ENCODE data around the gene PRR3. TPM values are rescaled to one million over a fixed set of nuclear protein-coding genes. Genes with fewer than 3 reads are reported as not detected.

PRR3 gene
- total RNA-seq, 1 donor from 2014 or later = 41.4 TPM

GRCh38 chr6:30562470-30563425, 5.7 kb downstream of the PRR3 start:
- no peak for DNase-seq (ENCODE audit: low read depth, low spot score)
- peaks cover 8% of the 10 kb centered on the region for H3K4me1 Mint-ChIP-seq
- H3K27ac Mint-ChIP-seq (ENCODE audit: unreplicated experiment) = no peak overlapping the region
- peaks cover 13% of the 10 kb centered on the region for H3K36me3 Mint-ChIP-seq (ENCODE audit: low read depth)
- TF ChIP-seq, protein P1, sequence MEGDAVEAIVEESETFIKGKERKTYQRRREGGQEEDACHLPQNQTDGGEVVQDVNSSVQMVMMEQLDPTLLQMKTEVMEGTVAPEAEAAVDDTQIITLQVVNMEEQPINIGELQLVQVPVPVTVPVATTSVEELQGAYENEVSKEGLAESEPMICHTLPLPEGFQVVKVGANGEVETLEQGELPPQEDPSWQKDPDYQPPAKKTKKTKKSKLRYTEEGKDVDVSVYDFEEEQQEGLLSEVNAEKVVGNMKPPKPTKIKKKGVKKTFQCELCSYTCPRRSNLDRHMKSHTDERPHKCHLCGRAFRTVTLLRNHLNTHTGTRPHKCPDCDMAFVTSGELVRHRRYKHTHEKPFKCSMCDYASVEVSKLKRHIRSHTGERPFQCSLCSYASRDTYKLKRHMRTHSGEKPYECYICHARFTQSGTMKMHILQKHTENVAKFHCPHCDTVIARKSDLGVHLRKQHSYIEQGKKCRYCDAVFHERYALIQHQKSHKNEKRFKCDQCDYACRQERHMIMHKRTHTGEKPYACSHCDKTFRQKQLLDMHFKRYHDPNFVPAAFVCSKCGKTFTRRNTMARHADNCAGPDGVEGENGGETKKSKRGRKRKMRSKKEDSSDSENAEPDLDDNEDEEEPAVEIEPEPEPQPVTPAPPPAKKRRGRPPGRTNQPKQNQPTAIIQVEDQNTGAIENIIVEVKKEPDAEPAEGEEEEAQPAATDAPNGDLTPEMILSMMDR (conservative IDR thresholded peaks at IDR 0.05) = no peak
- H3K9me3 Mint-ChIP-seq = no peaks in the 10 kb centered on the region
- H3K4me3 Mint-ChIP-seq = peak overlapping the region; percentile 47
- peaks cover 3% of the 10 kb centered on the region for H3K27me3 Mint-ChIP-seq (ENCODE audit: low read depth)

- H3K36me3 Mint-ChIP-seq (ENCODE audit: low read depth) = peaks cover 13% of the 10 kb centered on the region
- no peaks in the 10 kb centered on the region for H3K9me3 Mint-ChIP-seq
- TF ChIP-seq, protein P1 (conservative IDR thresholded peaks at IDR 0.05) = no peak
- no peak for DNase-seq (ENCODE audit: low read depth, low spot score)
- no peaks in the 10 kb centered on the region for H3K4me1 Mint-ChIP-seq
- peaks cover 3% of the 10 kb centered on the region for H3K27me3 Mint-ChIP-seq (ENCODE audit: low read depth)
- peak overlapping the region; percentile 31 for H3K4me3 Mint-ChIP-seq
- no peak overlapping the region for H3K27ac Mint-ChIP-seq (ENCODE audit: unreplicated experiment)
Observed at GRCh38 chr6:30564114-30564513, 7.0 kb downstream of the PRR3 start.

DNA sequence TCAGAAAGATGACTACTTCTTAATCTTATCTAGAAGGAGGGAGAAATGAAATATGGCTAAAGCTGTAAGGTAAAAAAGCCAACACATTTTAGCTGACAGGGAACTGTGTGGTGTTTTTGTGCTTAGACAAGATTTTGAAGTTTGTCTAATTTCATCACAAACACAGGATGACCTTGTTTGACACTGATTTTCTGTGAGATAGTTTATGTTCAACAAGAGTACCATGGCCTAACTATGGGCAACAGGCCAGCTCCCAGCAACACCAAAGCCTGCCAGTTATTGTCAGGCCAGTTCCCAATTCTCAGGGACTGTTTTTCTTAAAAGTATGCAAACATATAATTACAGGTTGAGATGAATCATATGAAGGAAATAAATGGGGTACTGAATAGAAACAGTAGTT, 8.7 kb downstream of the PRR3 start:
- no peaks in the 10 kb centered on the region for H3K9me3 Mint-ChIP-seq
- TF ChIP-seq, protein P1 (conservative IDR thresholded peaks at IDR 0.05) = no peak
- H3K27ac Mint-ChIP-seq (ENCODE audit: unreplicated experiment) = peak overlapping the region; percentile 78
- H3K36me3 Mint-ChIP-seq (ENCODE audit: low read depth) = peaks cover 13% of the 10 kb centered on the region
- peaks cover 17% of the 10 kb centered on the region for H3K27me3 Mint-ChIP-seq (ENCODE audit: low read depth)
- DNase-seq (ENCODE audit: low read depth, low spot score) = no peak
- H3K4me3 Mint-ChIP-seq = peak overlapping the region; percentile 40
- H3K4me1 Mint-ChIP-seq = peaks cover 8% of the 10 kb centered on the region

- TF ChIP-seq, protein P1 (conservative IDR thresholded peaks at IDR 0.05) = no peak
- no peak for DNase-seq (ENCODE audit: low read depth, low spot score)
- peaks cover 2% of the 10 kb centered on the region for H3K36me3 Mint-ChIP-seq (ENCODE audit: low read depth)
- peak overlapping the region; percentile 71 for H3K4me3 Mint-ChIP-seq
- no peak overlapping the region for H3K27ac Mint-ChIP-seq (ENCODE audit: unreplicated experiment)
- H3K9me3 Mint-ChIP-seq = no peaks in the 10 kb centered on the region
- H3K4me1 Mint-ChIP-seq = peaks cover 29% of the 10 kb centered on the region
- peaks cover 21% of the 10 kb centered on the region for H3K27me3 Mint-ChIP-seq (ENCODE audit: low read depth)
Observed at GRCh38 chr6:30568245-30568644, 11.2 kb downstream of the PRR3 start.

DNA sequence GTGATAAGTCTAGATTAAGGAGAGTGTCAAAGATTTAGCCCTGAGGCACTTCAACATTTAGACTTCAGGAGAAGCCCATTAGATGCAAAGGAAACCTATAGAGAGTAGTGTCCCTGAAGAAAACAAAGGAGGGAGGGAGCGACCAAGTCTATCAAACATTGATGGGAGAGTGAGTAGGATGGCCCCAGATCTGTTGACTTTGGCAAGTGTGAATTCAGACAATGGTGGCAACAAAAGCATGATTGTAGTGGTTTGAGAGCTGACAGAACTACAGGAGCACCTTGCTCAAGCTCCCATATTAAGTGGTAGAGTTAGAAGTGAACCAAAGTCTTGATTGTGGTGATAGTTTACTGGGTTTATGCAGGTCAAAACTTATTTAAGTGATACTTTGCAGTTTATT, 13.2 kb downstream of the PRR3 start:
- Mint-ChIP-seq H3K27ac (ENCODE audit: unreplicated experiment) (no peak overlapping the region), H3K4me1 (peaks cover 34% of the 10 kb centered on the region)

More for the DNA sequence above, 13.2 kb downstream of the PRR3 start:
- Mint-ChIP-seq H3K9me3 (no peaks in the 10 kb centered on the region), H3K36me3 (ENCODE audit: low read depth) (no peaks in the 10 kb centered on the region), H3K27me3 (ENCODE audit: low read depth) (peaks cover 21% of the 10 kb centered on the region), H3K4me3 (peak overlapping the region; percentile 96)
- TF ChIP-seq, protein P1 (conservative IDR thresholded peaks at IDR 0.05) = no peak
- DNase-seq (ENCODE audit: low read depth, low spot score) = no peak

Data from neural crest cell (in vitro differentiated cells).